Measurements from ENCODE around the gene LRRC49.
"Not testable (repeated sequence)": the region's sequence is repeated elsewhere in the genome, so short reads cannot be mapped to it uniquely, and the experiment has no call there.

Gene LRRC49

GRCh38 chr15:70974004-70974832 lies 81.6 kb downstream of the LRRC49 start:
- peak; percentile 10 for DNase-seq (ENCODE audit: low read depth, low spot score)

GRCh38 chr15:70976851-70977250 lies 84.2 kb downstream of the LRRC49 start:
- DNase-seq (ENCODE audit: low read depth, low spot score): no peak

DNA sequence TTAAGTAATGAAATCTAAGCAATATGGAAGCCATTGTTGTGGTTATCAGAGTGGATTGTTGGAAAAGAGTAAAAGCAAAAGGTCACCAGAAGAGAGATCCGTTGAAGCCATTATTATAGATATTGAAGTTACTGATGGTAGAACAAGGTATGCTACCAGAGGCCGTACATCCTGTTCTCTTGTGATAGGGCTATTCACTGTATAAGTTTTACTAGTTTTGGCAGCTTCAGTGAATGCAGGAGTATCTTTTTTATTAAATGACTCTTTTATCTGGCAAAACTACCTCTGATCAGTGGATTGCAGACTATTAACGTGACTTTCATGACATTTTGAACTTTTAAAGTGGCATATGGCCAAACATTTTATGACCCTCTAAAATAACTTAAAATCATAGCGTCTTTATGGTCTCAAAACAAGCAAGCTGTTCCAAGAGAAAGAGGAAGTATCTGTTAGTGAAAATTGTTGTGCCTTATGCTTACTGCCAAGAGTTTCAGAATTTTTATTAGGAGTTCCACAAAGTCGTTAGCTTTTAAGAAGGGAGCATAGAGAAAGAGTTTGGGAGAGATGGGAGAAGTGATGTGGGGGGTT lies 102.9 kb downstream of the LRRC49 start:
- DNase-seq (ENCODE audit: low read depth, low spot score): no peak

GRCh38 chr15:70998319-70998718 lies 105.7 kb downstream of the LRRC49 start:
- no peak for DNase-seq (ENCODE audit: low read depth, low spot score)

- no peak for DNase-seq (ENCODE audit: low read depth, low spot score)
Observed at GRCh38 chr15:71002316-71002715, 109.7 kb downstream of the LRRC49 start.

DNA sequence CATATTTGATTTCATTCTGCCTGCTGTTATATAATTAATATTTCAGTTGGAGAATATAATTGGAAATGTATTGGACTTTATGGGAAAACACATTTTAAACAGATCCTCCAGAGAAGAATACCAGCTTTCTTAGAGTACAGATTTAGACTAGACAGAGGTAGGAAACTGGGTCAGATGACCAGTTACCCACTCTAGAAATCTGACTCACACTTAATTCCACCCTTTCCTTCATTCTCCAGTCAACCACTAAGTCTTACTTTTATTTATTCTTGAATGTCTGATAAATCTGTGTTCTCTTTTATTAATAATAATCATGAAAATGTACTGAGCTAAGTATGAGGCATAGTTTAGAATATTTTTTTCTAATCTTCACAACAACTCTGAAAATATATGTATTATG lies 110.7 kb downstream of the LRRC49 start:
- no peak for DNase-seq (ENCODE audit: low read depth, low spot score)

DNA sequence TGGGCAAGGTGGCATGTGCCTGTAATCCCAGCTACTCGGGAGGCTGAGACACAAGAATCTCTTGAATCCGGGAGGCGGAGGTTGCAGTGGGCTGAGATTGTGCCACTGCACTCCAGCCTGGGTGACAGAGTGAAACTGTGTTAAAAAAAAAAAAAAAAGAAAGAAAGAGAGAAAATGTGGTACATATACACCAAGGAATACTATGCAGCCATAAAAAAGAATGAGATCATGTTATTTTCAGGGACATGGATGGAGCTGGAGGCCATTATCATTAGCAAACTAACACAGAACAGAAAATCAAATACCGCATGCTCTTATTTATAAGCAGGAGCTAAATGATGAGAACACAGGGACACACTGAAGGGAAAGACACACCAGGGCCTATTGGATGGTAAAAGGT lies 111.9 kb downstream of the LRRC49 start:
- DNase-seq (ENCODE audit: low read depth, low spot score): not testable (repeated sequence)

DNA sequence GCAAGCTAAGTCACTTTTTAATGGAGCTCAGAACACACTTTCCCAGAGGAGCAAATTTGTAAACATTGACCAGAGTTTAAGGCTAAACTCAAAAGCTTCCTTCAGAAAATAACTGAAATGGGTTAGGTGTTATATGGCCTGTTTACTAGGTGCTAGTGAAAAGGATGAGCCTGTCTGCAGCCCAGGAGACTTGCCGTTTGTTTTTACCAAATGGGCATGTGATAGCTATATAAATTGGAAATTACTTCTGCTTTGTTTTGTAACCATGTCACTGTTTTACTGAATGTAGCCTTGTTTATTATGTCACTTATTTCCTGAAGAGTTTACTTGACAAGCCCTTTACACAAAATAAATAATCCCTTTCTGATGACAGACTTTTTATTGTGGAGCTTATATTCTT lies 113.3 kb downstream of the LRRC49 start:
- no peak for DNase-seq (ENCODE audit: low read depth, low spot score)

- DNase-seq (ENCODE audit: low read depth, low spot score): no peak
Observed at GRCh38 chr15:71008250-71008870, 115.7 kb downstream of the LRRC49 start.

- DNase-seq (ENCODE audit: low read depth, low spot score): no peak
Observed at GRCh38 chr15:71010472-71010871, 117.8 kb downstream of the LRRC49 start.

- no peak for DNase-seq (ENCODE audit: low read depth, low spot score)
Observed at GRCh38 chr15:71010997-71011396, 118.4 kb downstream of the LRRC49 start.

- no peak for DNase-seq (ENCODE audit: low read depth, low spot score)
Observed at GRCh38 chr15:71011503-71012155, 119.0 kb downstream of the LRRC49 start.

GRCh38 chr15:71013446-71013845 lies 120.8 kb downstream of the LRRC49 start:
- no peak for DNase-seq (ENCODE audit: low read depth, low spot score)

DNA sequence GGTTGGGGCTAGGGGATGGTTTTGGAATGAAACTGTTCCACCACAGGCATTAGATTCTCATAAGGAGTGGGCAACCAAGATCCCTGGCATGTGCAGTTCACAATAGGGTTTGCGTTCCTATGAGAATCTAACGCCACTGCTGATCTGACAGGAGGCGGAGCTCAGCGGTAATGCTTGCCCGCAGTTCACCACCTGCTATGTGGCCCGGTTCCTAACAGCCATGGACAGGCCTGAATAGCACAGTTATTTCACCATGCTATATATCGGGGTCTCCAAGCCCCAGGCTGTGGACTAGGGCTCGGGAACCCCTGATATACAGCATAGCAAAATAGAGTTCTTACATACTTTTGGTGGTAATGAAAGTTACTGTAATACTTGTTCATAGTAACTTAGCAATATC lies 122.7 kb downstream of the LRRC49 start:
- no peak for DNase-seq (ENCODE audit: low read depth, low spot score)

- not testable (repeated sequence) for DNase-seq (ENCODE audit: low read depth, low spot score)
Observed at GRCh38 chr15:71031232-71031631, 138.6 kb downstream of the LRRC49 start.

- DNase-seq (ENCODE audit: low read depth, low spot score): not testable (repeated sequence)
Observed at GRCh38 chr15:71035478-71035877, 142.9 kb downstream of the LRRC49 start.

DNA sequence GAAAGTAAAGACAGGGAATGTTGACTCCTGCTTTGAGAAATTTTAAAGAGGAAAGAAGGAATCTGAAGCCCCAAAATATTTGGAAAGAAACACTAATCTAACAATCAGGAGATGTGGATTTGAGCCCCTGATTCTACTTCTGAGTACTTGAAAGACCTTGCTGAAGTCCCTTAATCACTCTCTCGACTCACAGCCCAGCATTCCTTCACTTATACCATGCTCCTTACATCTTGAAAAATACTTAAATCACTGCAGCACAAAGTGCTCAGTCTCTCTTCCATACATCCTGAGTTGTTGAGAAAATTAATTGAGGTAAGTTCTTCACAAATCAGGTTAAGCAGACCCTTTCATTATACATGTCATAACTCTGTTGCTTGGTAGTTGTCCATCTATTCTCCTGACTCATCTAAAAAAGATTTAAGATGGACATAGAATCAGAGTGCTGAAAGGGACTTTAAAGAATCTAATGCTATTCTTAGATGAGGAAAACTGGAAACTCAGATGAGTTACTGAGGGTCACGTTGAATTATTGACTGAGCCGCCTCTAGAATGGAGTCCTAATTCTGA lies 149.8 kb downstream of the LRRC49 start:
- no peak for DNase-seq (ENCODE audit: low read depth, low spot score)

GRCh38 chr15:71043373-71043772 lies 150.7 kb downstream of the LRRC49 start:
- no peak for DNase-seq (ENCODE audit: low read depth, low spot score)

- no peak for DNase-seq (ENCODE audit: low read depth, low spot score)
Observed at GRCh38 chr15:71044006-71044405, 151.4 kb downstream of the LRRC49 start.

DNA sequence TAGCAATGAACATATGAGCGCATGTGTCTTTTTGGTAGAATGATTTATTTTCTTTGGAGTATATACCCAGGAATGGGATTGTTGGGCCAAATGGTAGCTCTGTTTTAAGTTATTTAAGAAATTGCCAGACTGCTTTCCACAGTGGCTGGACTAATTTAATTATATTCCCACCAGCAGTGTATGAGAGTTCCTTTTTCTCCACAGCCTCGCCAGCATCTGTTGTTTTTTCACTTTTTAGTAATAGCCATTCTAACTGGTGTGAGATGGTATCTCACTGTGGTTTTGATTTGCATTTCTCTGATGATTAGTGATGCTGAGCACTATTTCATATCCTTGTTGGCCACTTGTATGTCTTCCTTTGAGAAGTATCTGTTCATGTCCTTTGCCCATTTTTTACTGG lies 153.5 kb downstream of the LRRC49 start:
- not testable (repeated sequence) for DNase-seq (ENCODE audit: low read depth, low spot score)

- no peak for DNase-seq (ENCODE audit: low read depth, low spot score)
Observed at GRCh38 chr15:71048913-71049675, 156.5 kb downstream of the LRRC49 start.

Measured in brain pericyte (primary cell).